WTC11 (cell line): ENCODE measurements around the gene CALY. TPM values are rescaled to one million over a fixed set of nuclear protein-coding genes. Genes with fewer than 3 reads are reported as not detected.

Experiments used
- ATAC-seq: fragments of 200-7000 bp; cut with Tn5 transposase; 2 replicates; pipeline ENCODE4 v1.10.0; 2021; ENCODE audit warnings: mild to moderate bottlenecking, moderate library complexity
- CTCF ChIA-PET: fragments of 300-600 bp; sonication (Branson Sonifier 250); formaldehyde crosslinking; loops from one replicate; lab custom pipeline; 2021; ENCODE audit warnings: antibody characterized with exemption; lab: Charles Lee
- POLR2A ChIA-PET: fragments of 350-600 bp; sonication (Branson Sonifier 250); formaldehyde crosslinking; loops from one replicate; lab custom pipeline; 2021; ENCODE audit warnings: antibody characterized with exemption; lab: Charles Lee
- DNase-seq: peaks from one replicate; pipeline ENCODE4 v3.0.0; 2021; ENCODE audit warnings: low spot score
- H3K27ac Mint-ChIP-seq: 2 replicates; pipeline ENCODE4 v1.8.0; 2021; ENCODE audit warnings: mixed read lengths
- H3K27me3 Mint-ChIP-seq: 2 replicates; pipeline ENCODE4 v1.8.0; 2021; ENCODE audit warnings: low read depth, mild to moderate bottlenecking, moderate library complexity, mixed read lengths
- H3K36me3 Mint-ChIP-seq: 2 replicates; pipeline ENCODE4 v1.8.0; 2021; ENCODE audit warnings: mixed read lengths
- H3K4me1 Mint-ChIP-seq: 2 replicates; pipeline ENCODE4 v1.8.0; 2022; ENCODE audit warnings: mixed read lengths
- H3K4me3 Mint-ChIP-seq: 2 replicates; pipeline ENCODE4 v1.8.0; 2021; ENCODE audit warnings: mild to moderate bottlenecking, moderate library complexity, mixed read lengths
- H3K9me3 Mint-ChIP-seq: 2 replicates; pipeline ENCODE4 v1.8.0; 2021; ENCODE audit warnings: mixed read lengths
- FOXK1 ChIP-seq: sonication (generic); formaldehyde crosslinking; IDR thresholded peaks from 2 replicates; pipeline ENCODE4 v1.8.0; 2022; ENCODE audit warnings: mild to moderate bottlenecking, moderate library complexity, missing genetic modification reagents
- GTF2I ChIP-seq: fragments of 250-450 bp; sonication (Bioruptor Pico); conservative IDR thresholded peaks from 2 replicates; pipeline ENCODE4 v1.4.0; 2021; ENCODE audit warnings: mild to moderate bottlenecking
- MXD4 ChIP-seq: fragments of 250-450 bp; sonication (Bioruptor Pico); IDR thresholded peaks from 2 replicates; pipeline ENCODE4 v1.8.0; 2021; ENCODE audit warnings: mild to moderate bottlenecking, moderate library complexity, borderline replicate concordance
- NFATC4 ChIP-seq: fragments of 250-450 bp; sonication (Bioruptor Pico); IDR thresholded peaks from 2 replicates; pipeline ENCODE4 v1.9.0; 2021; ENCODE audit warnings: mild to moderate bottlenecking
- NFE2L1 ChIP-seq: sonication (generic); formaldehyde crosslinking; IDR thresholded peaks from 2 replicates; pipeline ENCODE4 v1.8.1; 2023; ENCODE audit warnings: missing genetic modification reagents
- NFYB ChIP-seq: sonication (generic); formaldehyde crosslinking; conservative IDR thresholded peaks from 2 replicates; pipeline ENCODE4 v1.8.0; 2022; ENCODE audit warnings: low read depth, missing genetic modification reagents
- PRRX2 ChIP-seq: fragments of 250-450 bp; sonication (Bioruptor Pico); IDR thresholded peaks from 2 replicates; pipeline ENCODE4 v1.8.0; 2021; ENCODE audit warnings: mild to moderate bottlenecking
- SP1 ChIP-seq: sonication (generic); formaldehyde crosslinking; conservative IDR thresholded peaks from 2 replicates; pipeline ENCODE4 v1.8.1; 2022; ENCODE audit warnings: missing genetic modification reagents
- TCF7 ChIP-seq: sonication (generic); formaldehyde crosslinking; IDR thresholded peaks from 2 replicates; pipeline ENCODE4 v1.8.0; 2022; ENCODE audit warnings: mild to moderate bottlenecking, low read depth, missing genetic modification reagents, moderate library complexity
- TEAD1 ChIP-seq: sonication (generic); formaldehyde crosslinking; IDR thresholded peaks from 2 replicates; pipeline ENCODE4 v1.8.0; 2022; ENCODE audit warnings: mild to moderate bottlenecking, missing genetic modification reagents
- ZNF317 ChIP-seq: sonication (generic); formaldehyde crosslinking; IDR thresholded peaks from 2 replicates; pipeline ENCODE4 v1.8.1; 2023; ENCODE audit warnings: low read depth, mild to moderate bottlenecking, moderate library complexity, missing genetic modification reagents, borderline replicate concordance
- total RNA-seq: library from RNA; stranded (reverse); gene quantifications from 3 replicates; pipeline ENCODE4 v1.2.3, GENCODE V29; 2021
- TF ChIP-seq, protein P1 (sequence below): sonication (generic); formaldehyde crosslinking; IDR thresholded peaks from 2 replicates; pipeline ENCODE4 v1.8.1; 2022; ENCODE audit warnings: mild to moderate bottlenecking, moderate library complexity, missing genetic modification reagents
- TF ChIP-seq, protein P2 (sequence below): sonication (generic); formaldehyde crosslinking; IDR thresholded peaks from 2 replicates; pipeline ENCODE4 v1.8.0; 2023; ENCODE audit warnings: missing genetic modification reagents, mild to moderate bottlenecking, borderline replicate concordance
- TF ChIP-seq, protein P3 (sequence below): sonication (generic); formaldehyde crosslinking; IDR thresholded peaks from 2 replicates; pipeline ENCODE4 v1.8.1; 2022; ENCODE audit warnings: mild to moderate bottlenecking, missing genetic modification reagents, moderate library complexity, borderline replicate concordance
- TF ChIP-seq, protein P4 (sequence below): sonication (generic); formaldehyde crosslinking; IDR thresholded peaks from 2 replicates; pipeline ENCODE4 v1.8.0; 2023; ENCODE audit warnings: mild to moderate bottlenecking, missing genetic modification reagents
- TF ChIP-seq, protein P5 (sequence below): sonication (generic); formaldehyde crosslinking; IDR thresholded peaks from 2 replicates; pipeline ENCODE4 v1.8.1; 2023; ENCODE audit warnings: mild to moderate bottlenecking, missing genetic modification reagents, moderate library complexity

CALY gene
- total RNA-seq, 1 experiment from 2014 or later: 0.63 TPM

DNA sequence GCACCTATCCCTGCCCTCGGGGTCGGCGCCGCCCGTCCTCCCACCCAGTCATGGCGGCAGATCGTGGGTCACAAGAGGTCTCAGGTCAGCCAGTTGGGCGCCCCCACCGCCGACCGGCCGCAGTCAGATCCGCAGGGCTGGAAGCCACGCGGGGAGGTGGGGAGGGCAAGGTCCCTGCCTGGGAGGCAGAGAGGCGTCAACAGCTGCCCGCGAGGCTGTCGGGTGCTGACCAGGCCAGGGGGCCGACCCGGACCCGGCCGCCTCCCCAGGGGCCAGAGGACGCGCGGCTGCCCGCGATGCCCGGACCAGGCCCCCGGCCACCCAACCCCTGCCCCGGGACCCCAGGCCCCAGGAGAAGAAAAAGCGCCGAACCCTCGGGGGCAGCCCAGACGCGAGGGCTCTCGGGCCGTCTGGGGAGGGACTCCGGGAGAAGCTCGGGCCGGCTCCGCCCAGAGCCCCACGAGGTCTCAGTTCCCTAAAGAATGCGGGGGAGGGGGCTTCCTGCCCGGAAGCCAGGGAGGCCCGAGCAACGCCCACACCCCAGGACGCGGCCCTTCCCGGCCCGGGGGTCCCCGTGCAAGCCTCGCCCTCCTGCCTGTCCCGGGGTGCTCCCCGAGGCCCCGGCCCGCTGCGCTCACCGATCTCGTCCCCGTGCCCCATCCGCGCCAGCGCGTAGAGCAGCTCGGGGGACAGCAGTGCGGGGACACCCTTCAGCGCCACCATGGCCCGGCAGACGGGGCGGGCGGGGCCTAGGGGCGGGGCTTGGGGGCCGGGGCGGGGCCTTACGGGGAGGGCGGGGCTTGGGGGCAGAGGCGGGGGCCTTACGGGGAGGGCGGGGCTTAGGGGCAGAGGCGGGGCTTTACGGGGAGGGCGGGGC lies 20.8 kb upstream of the CALY start, which contains the start of gene FUOM (continued):
- TF ChIP-seq ZNF317 (CRISPR knock-in tag): 0 out of 2 replicates have a peak, but pooled peaks have one; percentile 26
- no peak for TF ChIP-seq TCF7 (CRISPR knock-in tag)
- TF ChIP-seq NFATC4 (CRISPR knock-in tag): no peak
- peak; percentile 85 for TF ChIP-seq SP1 (CRISPR knock-in tag)
- TF ChIP-seq, protein P1, sequence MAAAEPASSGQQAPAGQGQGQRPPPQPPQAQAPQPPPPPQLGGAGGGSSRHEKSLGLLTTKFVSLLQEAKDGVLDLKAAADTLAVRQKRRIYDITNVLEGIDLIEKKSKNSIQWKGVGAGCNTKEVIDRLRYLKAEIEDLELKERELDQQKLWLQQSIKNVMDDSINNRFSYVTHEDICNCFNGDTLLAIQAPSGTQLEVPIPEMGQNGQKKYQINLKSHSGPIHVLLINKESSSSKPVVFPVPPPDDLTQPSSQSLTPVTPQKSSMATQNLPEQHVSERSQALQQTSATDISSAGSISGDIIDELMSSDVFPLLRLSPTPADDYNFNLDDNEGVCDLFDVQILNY (CRISPR knock-in tag): peak; percentile 46

DNA sequence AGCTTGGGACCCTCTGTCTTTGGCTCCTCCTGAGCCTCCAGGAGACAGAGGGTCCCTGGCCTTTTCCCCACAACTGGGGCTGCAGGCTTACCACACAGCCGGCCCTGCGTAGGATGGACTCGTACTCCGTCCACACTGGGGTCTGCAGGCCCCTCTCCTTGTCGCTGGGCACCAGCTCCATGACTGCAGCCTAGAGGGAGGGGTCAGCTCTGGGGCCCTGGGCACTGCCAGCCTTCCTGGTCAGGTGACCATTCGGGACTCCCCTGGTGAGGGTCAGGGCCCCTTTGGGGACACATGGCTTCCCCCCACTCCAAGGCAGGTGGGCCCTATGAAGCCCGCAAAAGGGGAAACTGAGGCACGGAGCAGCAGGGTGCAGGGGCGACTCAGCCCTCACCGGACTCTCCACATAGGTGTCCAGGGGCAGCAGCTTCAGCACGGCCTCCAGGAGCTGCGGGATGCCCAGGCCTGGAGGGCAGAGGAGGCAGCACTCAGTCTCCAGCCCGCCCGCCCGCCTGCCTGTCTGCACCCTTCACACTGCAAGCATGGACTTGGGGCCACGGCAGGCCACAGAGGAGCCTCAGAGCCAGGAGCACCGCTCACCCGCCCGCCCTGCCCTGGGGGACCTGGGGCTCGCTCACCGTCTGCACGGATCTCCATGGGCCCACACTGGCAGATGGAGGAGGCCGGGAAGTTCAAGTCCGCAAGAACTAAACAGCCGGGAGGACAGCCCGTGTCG lies 20.0 kb upstream of the CALY start:
- Mint-ChIP-seq H3K27ac (no peak overlapping the region), H3K36me3 (peaks cover 2% of the 10 kb centered on the region), H3K9me3 (no peaks in the 10 kb centered on the region), H3K4me1 (no peaks in the 10 kb centered on the region), H3K4me3 (peak overlapping the region; percentile 72), H3K27me3 (peaks cover 12% of the 10 kb centered on the region)
- CTCF ChIA-PET: interaction anchor here (1.0 to 2.5 kb wide), 3 partner anchors 10 to 49 kb away, joined by 5 to 26 read pairs (median 7); partner anchors contain the start of gene PRAP1
- POLR2A ChIA-PET: interaction anchor here (1.2 to 1.8 kb wide), 2 partner anchors 17 to 22 kb away, joined by 3 to 9 read pairs; partner anchors contain the start of gene PAOX
- ATAC-seq (no peak; the same call in 1 of the 2 replicates), DNase-seq (no peak)
- TF ChIP-seq, protein P2, sequence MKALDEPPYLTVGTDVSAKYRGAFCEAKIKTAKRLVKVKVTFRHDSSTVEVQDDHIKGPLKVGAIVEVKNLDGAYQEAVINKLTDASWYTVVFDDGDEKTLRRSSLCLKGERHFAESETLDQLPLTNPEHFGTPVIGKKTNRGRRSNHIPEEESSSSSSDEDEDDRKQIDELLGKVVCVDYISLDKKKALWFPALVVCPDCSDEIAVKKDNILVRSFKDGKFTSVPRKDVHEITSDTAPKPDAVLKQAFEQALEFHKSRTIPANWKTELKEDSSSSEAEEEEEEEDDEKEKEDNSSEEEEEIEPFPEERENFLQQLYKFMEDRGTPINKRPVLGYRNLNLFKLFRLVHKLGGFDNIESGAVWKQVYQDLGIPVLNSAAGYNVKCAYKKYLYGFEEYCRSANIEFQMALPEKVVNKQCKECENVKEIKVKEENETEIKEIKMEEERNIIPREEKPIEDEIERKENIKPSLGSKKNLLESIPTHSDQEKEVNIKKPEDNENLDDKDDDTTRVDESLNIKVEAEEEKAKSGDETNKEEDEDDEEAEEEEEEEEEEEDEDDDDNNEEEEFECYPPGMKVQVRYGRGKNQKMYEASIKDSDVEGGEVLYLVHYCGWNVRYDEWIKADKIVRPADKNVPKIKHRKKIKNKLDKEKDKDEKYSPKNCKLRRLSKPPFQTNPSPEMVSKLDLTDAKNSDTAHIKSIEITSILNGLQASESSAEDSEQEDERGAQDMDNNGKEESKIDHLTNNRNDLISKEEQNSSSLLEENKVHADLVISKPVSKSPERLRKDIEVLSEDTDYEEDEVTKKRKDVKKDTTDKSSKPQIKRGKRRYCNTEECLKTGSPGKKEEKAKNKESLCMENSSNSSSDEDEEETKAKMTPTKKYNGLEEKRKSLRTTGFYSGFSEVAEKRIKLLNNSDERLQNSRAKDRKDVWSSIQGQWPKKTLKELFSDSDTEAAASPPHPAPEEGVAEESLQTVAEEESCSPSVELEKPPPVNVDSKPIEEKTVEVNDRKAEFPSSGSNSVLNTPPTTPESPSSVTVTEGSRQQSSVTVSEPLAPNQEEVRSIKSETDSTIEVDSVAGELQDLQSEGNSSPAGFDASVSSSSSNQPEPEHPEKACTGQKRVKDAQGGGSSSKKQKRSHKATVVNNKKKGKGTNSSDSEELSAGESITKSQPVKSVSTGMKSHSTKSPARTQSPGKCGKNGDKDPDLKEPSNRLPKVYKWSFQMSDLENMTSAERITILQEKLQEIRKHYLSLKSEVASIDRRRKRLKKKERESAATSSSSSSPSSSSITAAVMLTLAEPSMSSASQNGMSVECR (CRISPR knock-in tag): no peak
- TF ChIP-seq, protein P3, sequence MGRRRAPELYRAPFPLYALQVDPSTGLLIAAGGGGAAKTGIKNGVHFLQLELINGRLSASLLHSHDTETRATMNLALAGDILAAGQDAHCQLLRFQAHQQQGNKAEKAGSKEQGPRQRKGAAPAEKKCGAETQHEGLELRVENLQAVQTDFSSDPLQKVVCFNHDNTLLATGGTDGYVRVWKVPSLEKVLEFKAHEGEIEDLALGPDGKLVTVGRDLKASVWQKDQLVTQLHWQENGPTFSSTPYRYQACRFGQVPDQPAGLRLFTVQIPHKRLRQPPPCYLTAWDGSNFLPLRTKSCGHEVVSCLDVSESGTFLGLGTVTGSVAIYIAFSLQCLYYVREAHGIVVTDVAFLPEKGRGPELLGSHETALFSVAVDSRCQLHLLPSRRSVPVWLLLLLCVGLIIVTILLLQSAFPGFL (CRISPR knock-in tag): no peak
- TF ChIP-seq FOXK1 (CRISPR knock-in tag) (0 out of 2 replicates have a peak, but pooled peaks have one; percentile 9), PRRX2 (no peak), GTF2I (CRISPR knock-in tag) (no peak), MXD4 (CRISPR knock-in tag) (no peak), NFYB (0 out of 2 replicates have a peak, but pooled peaks have one; percentile 7), NFE2L1 (CRISPR knock-in tag) (peak; percentile 57), TCF7 (CRISPR knock-in tag) (0 out of 2 replicates have a peak, but pooled peaks have one; percentile 54), TEAD1 (CRISPR knock-in tag) (no peak)
- TF ChIP-seq, protein P4, sequence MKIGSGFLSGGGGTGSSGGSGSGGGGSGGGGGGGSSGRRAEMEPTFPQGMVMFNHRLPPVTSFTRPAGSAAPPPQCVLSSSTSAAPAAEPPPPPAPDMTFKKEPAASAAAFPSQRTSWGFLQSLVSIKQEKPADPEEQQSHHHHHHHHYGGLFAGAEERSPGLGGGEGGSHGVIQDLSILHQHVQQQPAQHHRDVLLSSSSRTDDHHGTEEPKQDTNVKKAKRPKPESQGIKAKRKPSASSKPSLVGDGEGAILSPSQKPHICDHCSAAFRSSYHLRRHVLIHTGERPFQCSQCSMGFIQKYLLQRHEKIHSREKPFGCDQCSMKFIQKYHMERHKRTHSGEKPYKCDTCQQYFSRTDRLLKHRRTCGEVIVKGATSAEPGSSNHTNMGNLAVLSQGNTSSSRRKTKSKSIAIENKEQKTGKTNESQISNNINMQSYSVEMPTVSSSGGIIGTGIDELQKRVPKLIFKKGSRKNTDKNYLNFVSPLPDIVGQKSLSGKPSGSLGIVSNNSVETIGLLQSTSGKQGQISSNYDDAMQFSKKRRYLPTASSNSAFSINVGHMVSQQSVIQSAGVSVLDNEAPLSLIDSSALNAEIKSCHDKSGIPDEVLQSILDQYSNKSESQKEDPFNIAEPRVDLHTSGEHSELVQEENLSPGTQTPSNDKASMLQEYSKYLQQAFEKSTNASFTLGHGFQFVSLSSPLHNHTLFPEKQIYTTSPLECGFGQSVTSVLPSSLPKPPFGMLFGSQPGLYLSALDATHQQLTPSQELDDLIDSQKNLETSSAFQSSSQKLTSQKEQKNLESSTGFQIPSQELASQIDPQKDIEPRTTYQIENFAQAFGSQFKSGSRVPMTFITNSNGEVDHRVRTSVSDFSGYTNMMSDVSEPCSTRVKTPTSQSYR (CRISPR knock-in tag): 0 out of 2 replicates have a peak, but pooled peaks have one; percentile 4
- TF ChIP-seq, protein P5, sequence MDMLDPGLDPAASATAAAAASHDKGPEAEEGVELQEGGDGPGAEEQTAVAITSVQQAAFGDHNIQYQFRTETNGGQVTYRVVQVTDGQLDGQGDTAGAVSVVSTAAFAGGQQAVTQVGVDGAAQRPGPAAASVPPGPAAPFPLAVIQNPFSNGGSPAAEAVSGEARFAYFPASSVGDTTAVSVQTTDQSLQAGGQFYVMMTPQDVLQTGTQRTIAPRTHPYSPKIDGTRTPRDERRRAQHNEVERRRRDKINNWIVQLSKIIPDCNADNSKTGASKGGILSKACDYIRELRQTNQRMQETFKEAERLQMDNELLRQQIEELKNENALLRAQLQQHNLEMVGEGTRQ (CRISPR knock-in tag): 0 out of 2 replicates have a peak, but pooled peaks have one; percentile 25
